CD4-positive, alpha-beta T cell (primary cell): ENCODE measurements around the gene DGLUCY. TPM values are rescaled to one million over a fixed set of nuclear protein-coding genes. Genes with fewer than 3 reads are reported as not detected.
A peak's percentile ranks its signal among the peaks of the same experiment; 100 is the strongest.

ENCODE experiments used
- ATAC-seq: fragments of 200-7000 bp; cut with Tn5 transposase; one replicate; pipeline ENCODE4 v1.10.0; 2022; ENCODE audit warnings: mild to moderate bottlenecking; ENCODE audit not compliant: poor library complexity
- CTCF ChIA-PET: fragments of 350-600 bp; sonication (Branson Sonifier 250); formaldehyde crosslinking; loops from one replicate; lab custom pipeline; 2021; ENCODE audit warnings: antibody characterized with exemption, inconsistent platforms; lab: Charles Lee
- POLR2A ChIA-PET: fragments of 350-600 bp; sonication (Branson Sonifier 250); formaldehyde crosslinking; loops from one replicate; lab custom pipeline; 2021; ENCODE audit warnings: antibody characterized with exemption, inconsistent platforms; lab: Charles Lee
- DNase-seq, 14 experiments: peaks; one replicate each; pipeline ENCODE4 v3.0.0-alpha.2; 2013 to 2020; ENCODE audit warnings: mixed read lengths in 2 of 14
- H3K27ac ChIP-seq, 2 donors: one replicate each; pipeline versions ENCODE4 v1.5.1 to v1.7.0; 2013; ENCODE audit warnings: low read length in 2 of 2, low read depth in 1 of 2, mild to moderate bottlenecking in 1 of 2
- H3K27me3 ChIP-seq, 2 experiments: 1 replicate in 1 of 2; 2 replicates in 1 of 2; pipeline versions ENCODE4 v1.6.1 to v1.7.0; 2013; ENCODE audit warnings: low read length in 2 of 2, control low read depth in 1 of 2, mild to moderate bottlenecking in 1 of 2, moderate library complexity in 1 of 2; ENCODE audit not compliant: insufficient read depth in 2 of 2, control insufficient read depth in 1 of 2
- H3K36me3 ChIP-seq: one replicate; pipeline ENCODE4 v1.6.1; 2013; ENCODE audit warnings: low read length, control low read depth; ENCODE audit not compliant: insufficient read depth
- H3K4me1 ChIP-seq: one replicate; pipeline ENCODE4 v1.6.1; 2013; ENCODE audit warnings: low read length, control low read depth; ENCODE audit not compliant: insufficient read depth
- H3K4me3 ChIP-seq: one replicate; pipeline ENCODE4 v1.5.1; 2013; ENCODE audit warnings: mild to moderate bottlenecking, low read length, moderate library complexity
- H3K9me3 ChIP-seq, 2 experiments: 1 replicate in 1 of 2; 2 replicates in 1 of 2; pipeline versions ENCODE4 v1.6.1 to v1.7.0; 2013; ENCODE audit warnings: low read length in 2 of 2, mild to moderate bottlenecking in 2 of 2, control low read depth in 1 of 2, moderate library complexity in 1 of 2; ENCODE audit not compliant: control insufficient read depth in 1 of 2, insufficient read depth in 1 of 2
- H3K27ac Mint-ChIP-seq: one replicate; pipeline ENCODE4 v1.8.0; 2020; ENCODE audit warnings: mixed read lengths
- H3K27me3 Mint-ChIP-seq: one replicate; pipeline ENCODE4 v1.8.0; 2021; ENCODE audit warnings: mixed read lengths
- H3K36me3 Mint-ChIP-seq: one replicate; pipeline ENCODE4 v1.8.0; 2021; ENCODE audit warnings: low read depth, mixed read lengths
- H3K4me1 Mint-ChIP-seq: one replicate; pipeline ENCODE4 v1.8.0; 2021; ENCODE audit warnings: low read depth, mixed read lengths
- H3K4me3 Mint-ChIP-seq: one replicate; pipeline ENCODE4 v1.8.0; 2020; ENCODE audit warnings: mild to moderate bottlenecking, mixed read lengths
- H3K9me3 Mint-ChIP-seq: one replicate; pipeline ENCODE4 v1.8.0; 2020; ENCODE audit warnings: mixed read lengths
- CTCF ChIP-seq: fragments of 200-600 bp; IDR thresholded peaks from one replicate; pipeline ENCODE4 v1.8.0; 2022; ENCODE audit warnings: antibody characterized with exemption, mild to moderate bottlenecking
- intact Hi-C, 2 experiments: fragments of 100-400 bp; cut with DNase I in 1 of 2; cut with micrococcal nuclease in 1 of 2; formaldehyde crosslinking; loops; one replicate each; pipeline versions ENCODE4 v1.15.1 to v1.9.0; 2023 to 2025; cut with DNase I, micrococcal nuclease
- total RNA-seq, 174 experiments: library from RNA in 2 of 174; stranded (reverse) in 2 of 174; gene quantifications; one replicate each; pipeline ENCODE4 v1.2.3 and lab custom pipeline; 2021 to 2026

DGLUCY gene
- total RNA-seq, 2 experiments from 2014 or later = 33.0 to 34.9 TPM

- Mint-ChIP-seq H3K27me3 (no peaks in the 10 kb centered on the region), H3K27ac (no peak overlapping the region), H3K4me1 (peaks cover 67% of the 10 kb centered on the region), H3K36me3 (peaks cover 18% of the 10 kb centered on the region), H3K4me3 (no peak overlapping the region), H3K9me3 (no peaks in the 10 kb centered on the region)
- CTCF ChIA-PET = interaction anchor here (0.6 kb wide), 1 partner anchor 49 kb away, joined by 3 read pairs; no protein-coding TSS in a partner anchor
- POLR2A ChIA-PET = interaction anchor here (1.1 kb wide), 1 partner anchor 33 kb away, joined by 3 read pairs; no protein-coding TSS in a partner anchor
- Histone ChIP-seq H3K4me1 (peaks cover 56% of the 10 kb centered on the region), H3K27ac (no peak overlapping the region), H3K27me3 (no peaks in the 10 kb centered on the region), H3K9me3 (no peaks in the 10 kb centered on the region), H3K36me3 (no peaks in the 10 kb centered on the region), H3K4me3 (no peak overlapping the region)
- no peak for ATAC-seq
- intact Hi-C loops = no loop called here
- DNase-seq = no peak
- no peak for TF ChIP-seq CTCF
Measured at GRCh38 chr14:91111443-91111842, 2.4 kb upstream of the DGLUCY start.

- Mint-ChIP-seq H3K4me1 (peaks cover 75% of the 10 kb centered on the region), H3K4me3 (peak overlapping the region; percentile 65), H3K27ac (peak overlapping the region; percentile 49), H3K36me3 (peaks cover 19% of the 10 kb centered on the region), H3K27me3 (no peaks in the 10 kb centered on the region), H3K9me3 (no peaks in the 10 kb centered on the region)
- DNase-seq (no peak), ATAC-seq (no peak)
- no peak for TF ChIP-seq CTCF
- ChIA-PET CTCF (no interaction called here), POLR2A (interaction anchor here (1.1 kb wide), 1 partner anchor 33 kb away, joined by 3 read pairs; no protein-coding TSS in a partner anchor)
- H3K4me1 ChIP-seq = peaks cover 63% of the 10 kb centered on the region
- H3K9me3 ChIP-seq = no peaks in the 10 kb centered on the region
- intact Hi-C loops = no loop called here
- no peaks in the 10 kb centered on the region for H3K36me3 ChIP-seq
- no peak overlapping the region for H3K27ac ChIP-seq
- H3K4me3 ChIP-seq = no peak overlapping the region
- H3K27me3 ChIP-seq = no peaks in the 10 kb centered on the region
Measured at GRCh38 chr14:91112194-91112593, 1.7 kb upstream of the DGLUCY start.

GRCh38 chr14:91114079-91115065, 499 bp downstream of the DGLUCY start:
- no peaks in the 10 kb centered on the region for H3K9me3 ChIP-seq
- Mint-ChIP-seq H3K4me1 (peaks cover 74% of the 10 kb centered on the region), H3K27me3 (no peaks in the 10 kb centered on the region), H3K9me3 (no peaks in the 10 kb centered on the region), H3K27ac (peak overlapping the region; percentile 91), H3K36me3 (peaks cover 37% of the 10 kb centered on the region), H3K4me3 (peak overlapping the region; percentile 92)
- H3K36me3 ChIP-seq = peaks cover 11% of the 10 kb centered on the region
- ChIA-PET CTCF (interaction anchor here (1.0 to 1.4 kb wide), 6 partner anchors 16 to 212 kb away, joined by 3 to 5 read pairs (median 4); no protein-coding TSS in a partner anchor), POLR2A (interaction anchor here (0.6 to 4.2 kb wide), 27 partner anchors 7 to 854 kb away, joined by 3 to 181 read pairs (median 4); partner anchors contain the start of genes PPP4R3A and RPS6KA5)
- TF ChIP-seq CTCF = no peak
- no peaks in the 10 kb centered on the region for H3K27me3 ChIP-seq
- intact Hi-C loops = loop anchor here (2.0 kb wide), 2 partner anchors 54 to 56 kb away; partner anchors contain the start of gene RPS6KA5 (in 1 of the 2)
- peaks cover 65% of the 10 kb centered on the region for H3K4me1 ChIP-seq
- DNase-seq (peak; percentile 30 to 89 (median 54)), ATAC-seq (peak; percentile 77)
- H3K4me3 ChIP-seq = peak overlapping the region; percentile 62
- peak overlapping the region; percentile 83 to 88 for H3K27ac ChIP-seq
